ELR (cell line): Measurements from ENCODE around the gene TMEM179B.
A peak's percentile ranks its signal among the peaks of the same experiment; 100 is the strongest.
"Not testable (repeated sequence)": the region's sequence is repeated elsewhere in the genome, so short reads cannot be mapped to it uniquely, and the experiment has no call there.

Experiments used
- DNase-seq: peaks from one replicate; pipeline ENCODE4 v3.0.0-alpha.2; 2015; ENCODE audit warnings: low read depth

Gene TMEM179B, protein sequence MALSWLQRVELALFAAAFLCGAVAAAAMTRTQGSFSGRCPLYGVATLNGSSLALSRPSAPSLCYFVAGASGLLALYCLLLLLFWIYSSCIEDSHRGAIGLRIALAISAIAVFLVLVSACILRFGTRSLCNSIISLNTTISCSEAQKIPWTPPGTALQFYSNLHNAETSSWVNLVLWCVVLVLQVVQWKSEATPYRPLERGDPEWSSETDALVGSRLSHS

DNA sequence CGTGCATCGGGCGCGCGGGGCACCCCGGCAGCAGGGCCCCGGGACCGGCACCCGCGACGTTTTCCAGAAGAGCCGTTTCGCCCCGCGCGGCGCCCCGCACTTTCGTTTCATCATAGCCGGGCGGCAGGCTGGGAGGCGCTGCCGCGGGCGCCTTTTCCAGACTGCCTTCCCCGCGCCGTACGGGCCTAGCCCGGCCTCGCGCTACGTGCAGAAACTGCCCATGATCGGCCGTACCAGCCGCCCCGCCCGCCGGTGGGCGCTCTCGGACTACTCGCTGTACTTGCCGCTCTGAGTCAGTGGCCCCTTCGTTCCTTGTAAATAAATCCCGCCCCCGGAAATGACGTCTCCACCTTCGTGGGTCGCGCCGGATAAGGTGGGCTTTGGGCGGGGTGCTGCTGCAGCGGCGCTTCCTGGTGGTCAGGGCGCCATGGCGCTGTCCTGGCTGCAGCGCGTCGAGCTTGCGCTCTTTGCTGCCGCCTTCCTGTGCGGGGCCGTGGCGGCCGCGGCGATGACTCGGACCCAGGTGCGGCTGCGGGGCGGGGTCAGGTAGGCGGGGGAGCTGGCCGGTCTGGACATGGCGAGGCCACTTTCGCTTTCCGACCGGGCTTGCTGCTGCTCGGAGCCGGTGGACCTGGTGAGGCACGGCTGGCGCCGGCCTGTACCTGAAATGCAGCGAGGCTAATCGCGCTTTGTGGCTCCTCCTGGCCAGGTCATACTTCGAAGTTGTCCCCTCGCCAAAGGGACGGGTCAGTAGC, at the start of gene TMEM179B:
Gene TMEM179B, plus strand, starts transcription at position 398 of the 755 bp plus-strand sequence. Its CDS starts 30 bp downstream, at position 428.
- peak; percentile 100 for DNase-seq

DNA sequence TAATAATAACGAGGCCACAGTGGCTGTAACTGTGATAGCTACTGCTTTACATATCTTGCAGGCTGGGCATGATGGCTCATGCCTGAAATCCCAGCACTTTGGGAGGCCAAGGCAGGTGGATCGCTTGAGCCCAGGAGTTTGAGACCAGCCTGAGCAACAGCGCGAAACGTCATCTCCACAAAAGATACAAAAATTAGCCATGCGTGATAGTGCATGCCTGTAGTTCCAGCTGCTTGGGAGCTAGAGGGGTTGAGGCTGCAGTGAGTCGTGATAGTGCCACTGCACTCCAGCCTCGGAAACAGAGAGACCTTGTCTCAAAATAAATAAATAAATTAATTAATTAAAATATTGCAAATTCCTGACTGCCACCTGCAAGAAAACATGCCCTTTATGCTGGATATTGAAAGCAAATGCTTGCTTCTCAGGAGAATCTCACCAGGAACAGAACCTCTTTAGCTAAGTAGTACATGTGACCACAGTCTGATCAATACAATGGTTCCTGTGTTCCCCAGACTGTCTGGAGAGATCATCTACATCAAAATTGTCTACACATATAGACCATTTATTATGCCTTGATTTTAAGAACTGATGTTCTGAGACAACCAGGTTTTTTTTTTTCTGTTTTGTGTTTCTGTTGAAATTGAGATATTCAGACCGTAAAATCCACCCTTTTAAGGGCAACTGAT, 39.6 kb upstream of the TMEM179B start:
- DNase-seq, result no peak

DNA sequence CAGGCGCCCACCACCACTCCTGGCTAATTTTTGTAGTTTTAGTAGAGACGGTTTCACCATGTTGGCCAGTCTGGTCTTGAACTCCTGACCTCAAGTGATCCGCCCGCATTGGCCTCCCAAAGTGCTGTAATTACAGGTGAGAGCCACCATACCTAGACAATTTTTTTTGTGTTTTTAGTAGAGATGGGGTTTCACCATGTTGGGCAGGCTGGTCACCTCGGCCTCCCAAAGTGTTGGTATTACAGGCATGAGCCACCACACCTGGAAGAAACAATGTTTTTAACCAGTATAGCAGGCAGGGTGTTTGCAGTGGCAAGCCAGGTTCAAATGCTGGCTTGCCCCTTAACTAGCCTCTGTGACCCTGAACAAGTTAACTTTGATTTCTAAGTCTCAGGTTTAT, 37.3 kb upstream of the TMEM179B start:
- not testable (repeated sequence) for DNase-seq

DNA sequence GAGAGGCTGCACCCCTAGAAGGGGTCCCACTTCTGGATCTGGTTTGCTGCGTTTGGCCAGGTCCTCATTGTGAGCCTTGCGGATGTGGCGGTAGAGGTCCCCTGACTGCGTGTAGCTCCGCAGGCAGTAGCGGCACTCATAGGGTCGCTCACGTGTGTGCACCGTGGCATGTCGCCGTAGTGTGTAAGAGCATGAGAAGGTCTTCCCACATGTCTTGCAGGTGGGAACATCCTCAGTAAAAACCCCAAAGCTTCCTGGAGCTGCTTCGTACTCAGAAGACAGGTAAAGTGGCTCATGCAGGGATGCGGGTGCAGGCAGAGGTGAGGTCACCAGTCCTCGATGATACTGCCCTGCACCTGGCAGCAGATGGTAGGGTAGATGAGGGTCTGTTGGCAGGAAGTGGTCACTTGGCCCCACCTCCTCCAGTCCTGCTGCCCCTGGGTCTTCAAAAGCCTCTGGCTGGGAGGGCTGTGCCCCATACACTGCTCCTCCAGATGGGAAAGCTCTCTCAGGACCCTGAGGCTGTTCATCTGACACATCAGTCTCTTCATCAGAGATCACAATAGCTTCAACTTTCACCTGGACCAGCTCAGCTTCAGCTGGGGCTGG, 34.9 kb upstream of the TMEM179B start:
- DNase-seq, result no peak

DNA sequence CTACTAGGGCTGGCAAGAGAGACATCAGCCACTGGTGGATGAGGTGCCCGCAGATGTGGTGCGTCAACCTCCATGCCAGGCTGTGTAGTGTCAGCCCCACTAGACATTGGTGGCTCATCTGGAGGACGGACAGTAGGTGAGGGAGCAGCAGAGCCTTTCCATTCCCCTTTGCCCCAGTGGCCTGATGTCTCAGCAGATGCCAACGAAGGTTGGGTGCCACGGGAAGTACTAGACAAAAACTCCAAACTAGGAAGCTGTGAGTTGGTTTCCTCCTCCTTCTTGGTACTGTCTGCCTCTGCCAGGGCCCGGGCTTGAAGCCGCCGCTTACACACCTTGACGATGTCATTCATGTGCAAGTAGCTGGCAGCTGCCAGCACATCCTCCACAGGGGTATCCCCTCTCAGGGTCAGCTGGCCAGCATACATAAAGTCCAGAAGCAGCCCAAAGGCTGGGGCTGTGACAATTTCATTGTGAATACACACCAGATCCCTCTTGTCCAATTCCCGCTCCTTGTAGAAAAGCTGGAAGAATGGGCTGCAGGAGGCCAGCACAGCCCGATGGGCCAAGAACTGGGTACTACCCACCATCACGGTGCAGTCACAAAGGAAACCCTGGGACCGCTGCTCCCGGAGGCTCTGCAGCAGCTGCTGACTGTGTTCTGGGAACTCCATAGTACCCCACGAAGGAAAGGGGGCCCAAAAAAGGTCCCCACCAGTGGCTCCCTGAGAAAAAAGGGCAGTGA, 34.0 kb upstream of the TMEM179B start:
- DNase-seq, result no peak

DNA sequence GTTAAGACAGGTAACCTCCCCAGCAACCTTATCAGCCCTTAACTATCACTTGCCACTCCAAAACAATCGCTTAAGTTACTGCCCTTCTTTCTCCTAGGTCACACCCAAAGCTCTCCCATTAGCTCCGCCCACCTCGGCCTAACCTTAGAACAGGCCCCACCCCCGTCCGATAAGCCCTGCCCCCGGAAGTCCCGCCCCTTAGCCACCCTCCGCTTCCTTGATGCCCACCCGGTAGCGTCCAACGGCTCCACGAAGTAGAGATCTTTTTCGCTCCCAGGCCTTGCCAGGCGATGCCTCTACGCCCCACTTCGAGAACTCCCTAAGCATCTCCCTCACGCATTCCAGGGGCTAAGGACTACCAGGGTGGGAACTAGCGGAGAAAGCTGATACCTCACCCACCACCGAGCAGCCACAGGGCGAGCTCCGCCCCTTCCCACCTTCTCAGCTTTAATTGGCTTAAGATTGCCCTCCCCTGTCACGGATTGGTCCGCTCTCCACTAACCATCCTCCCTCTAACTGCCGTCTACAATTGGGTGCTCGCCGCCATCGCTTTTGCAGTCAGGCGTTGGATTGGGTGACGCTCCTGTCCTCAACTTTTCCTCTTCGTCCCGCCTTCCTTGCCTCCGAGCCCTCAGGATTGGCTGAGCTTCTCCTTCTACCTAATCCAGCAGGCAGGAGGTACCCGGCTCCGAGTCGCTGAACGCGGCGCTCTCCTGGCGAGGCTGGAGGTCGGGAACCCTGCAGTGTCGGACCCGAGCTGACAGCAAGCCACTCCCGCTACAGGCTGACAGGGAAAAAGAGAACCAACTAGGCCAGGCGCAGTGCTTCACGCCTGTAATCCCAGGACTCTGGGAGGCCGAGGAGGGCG, 33.2 kb upstream of the TMEM179B start, which contains the start of gene ZBTB3:
Gene ZBTB3, minus strand, starts transcription at position 425 of the 868 bp plus-strand sequence. CDS start 496 bp downstream, outside the sequence.
- peak; percentile 99 for DNase-seq

DNA sequence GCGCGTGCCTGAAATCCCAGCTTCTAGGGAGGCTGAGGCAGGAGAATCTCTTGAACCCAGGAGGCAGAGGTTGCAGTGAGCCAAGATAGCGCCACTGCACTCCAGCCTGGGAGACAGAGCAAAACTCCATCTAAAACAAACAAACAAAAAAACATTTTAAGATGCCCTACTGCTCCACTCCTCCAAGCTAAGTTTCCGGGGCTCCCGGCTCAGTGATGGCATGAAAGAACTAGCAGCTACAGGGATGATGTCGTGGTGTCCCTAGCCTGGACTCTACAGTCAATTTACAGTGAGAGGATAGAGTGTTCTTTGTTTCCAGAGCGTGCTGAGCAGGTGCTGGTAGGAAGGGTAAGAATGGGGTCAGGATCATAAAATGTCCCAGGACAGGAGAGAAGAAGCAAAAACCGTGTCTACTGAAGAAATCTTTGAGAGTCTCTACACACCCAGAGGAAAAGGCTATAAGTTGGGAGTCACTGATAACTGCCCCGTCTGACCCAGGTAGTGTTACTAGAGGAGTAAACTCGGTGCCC, 32.1 kb upstream of the TMEM179B start:
- no peak for DNase-seq

DNA sequence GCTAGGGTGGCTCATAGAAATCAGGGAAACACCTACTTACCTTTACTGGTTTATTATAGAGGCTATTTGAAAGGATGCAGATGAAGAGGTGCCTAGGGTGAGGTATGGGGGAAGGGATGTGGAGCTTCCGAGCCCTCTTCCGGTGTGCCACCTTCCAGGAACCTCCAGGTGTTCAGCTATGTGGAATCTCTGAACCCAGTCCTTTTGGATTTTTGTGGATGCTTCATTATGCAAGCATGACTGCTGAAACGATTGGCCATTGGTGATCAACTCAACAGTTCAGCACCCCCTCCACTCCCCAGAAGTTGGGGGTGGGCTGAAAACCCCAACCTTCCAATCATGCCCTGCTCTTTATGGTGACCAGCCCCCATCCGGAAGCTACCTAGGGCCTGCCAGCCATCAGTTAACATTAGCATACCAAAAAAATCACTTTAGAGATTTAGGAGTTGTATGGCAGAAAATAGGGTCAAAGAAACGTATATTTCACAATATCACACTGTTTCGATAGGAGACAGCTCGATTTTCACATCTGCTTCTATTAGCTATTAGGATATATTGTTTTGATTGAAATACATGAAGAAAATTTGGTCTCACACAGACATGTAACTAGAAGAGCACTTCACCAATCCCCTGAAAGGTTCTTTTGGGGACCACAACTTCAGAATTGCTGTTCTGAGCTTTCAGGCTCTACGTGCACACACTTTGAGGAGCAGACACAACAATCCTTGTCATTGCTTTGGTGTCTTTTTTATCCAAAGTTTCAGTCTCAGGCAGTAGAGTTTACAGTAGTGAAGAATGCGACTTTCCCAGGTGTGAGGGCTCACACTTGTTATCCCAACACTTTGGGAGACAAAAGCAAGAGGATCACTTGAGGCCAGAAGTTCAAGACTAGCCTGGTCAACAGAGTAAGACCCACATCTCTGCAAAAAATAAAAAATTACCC, 29.1 kb upstream of the TMEM179B start:
- DNase-seq, result no peak

DNA sequence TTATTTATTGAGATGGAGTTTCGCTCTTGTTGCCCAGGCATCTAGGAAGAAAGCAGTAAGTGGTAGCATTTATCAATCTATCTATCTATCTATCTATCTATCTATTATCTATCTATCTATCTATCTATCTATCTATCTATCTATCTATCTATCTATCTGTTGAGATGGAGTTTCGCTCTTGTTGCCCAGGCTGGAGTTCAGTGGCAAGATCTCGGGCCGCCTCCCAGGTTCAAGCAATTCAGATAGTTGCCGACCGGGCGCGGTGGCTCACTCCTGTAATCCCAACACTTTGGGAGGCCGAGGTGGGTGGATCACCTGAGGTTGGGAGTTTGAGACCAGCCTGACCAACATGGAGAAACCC, 26.4 kb upstream of the TMEM179B start:
- not testable (repeated sequence) for DNase-seq

DNA sequence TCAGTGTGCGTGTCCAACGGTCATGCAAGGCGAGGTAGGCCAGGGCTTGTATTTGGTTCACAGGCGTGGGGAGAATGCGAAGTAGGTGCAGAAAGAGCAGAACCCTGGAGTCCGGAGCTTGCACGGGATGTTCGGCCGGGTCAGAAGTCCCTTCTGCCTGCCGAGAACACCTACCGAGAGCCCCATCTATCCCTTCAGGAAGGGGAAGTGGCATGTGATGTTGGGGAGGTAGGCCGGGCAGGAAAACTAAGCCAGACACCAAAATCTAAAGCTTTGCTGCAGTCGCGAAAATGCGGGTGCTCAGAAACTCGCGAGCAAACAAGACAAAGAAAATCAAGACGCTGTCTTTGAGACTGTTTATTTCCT, 16.4 kb upstream of the TMEM179B start:
- no peak for DNase-seq

DNA sequence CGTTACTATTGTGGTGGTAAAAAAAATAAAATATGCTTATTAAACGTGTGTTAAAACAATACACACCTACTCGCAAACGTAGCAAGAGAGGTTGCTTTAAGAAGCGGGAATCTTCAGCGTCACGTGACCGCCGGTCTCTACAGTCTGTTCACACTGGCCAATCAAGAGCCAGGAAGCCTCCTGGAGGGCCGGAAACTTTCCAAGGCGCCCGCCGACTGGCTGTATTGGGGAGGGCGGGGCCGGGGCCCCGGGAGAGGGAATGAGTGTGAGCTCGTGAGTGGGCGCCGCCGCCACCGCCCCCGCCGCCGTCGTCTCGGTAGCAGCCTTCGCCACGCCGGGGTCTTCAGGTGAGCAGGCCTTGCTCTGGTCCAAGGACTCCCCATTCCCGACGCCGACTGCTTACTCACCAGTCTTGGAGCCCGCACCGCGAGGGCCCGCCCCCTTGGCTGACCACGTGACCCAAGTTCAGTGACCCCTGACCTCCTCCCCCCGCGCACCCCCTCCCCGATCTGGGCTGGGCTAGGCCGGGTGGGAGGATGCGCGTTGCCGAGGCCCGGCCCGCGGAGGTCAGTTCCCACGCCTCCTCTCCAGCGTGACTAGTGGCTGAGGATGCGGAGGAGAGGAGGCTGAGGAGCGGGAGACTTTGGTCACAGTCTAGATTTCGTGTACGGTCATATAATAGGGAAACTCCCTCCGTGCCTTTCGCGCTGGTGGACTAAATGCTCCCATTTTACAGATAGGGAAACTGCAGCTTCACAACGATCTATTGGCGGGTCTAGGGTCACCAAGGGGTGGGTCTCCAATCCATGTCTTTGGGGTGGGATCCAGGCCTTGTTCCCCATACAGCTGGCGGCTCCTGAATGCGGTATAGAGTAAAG, 15.8 kb upstream of the TMEM179B start, which contains the start of gene TAF6L:
Gene TAF6L, plus strand, starts transcription at position 253 of the 878 bp plus-strand sequence. CDS start 4,388 bp downstream, outside the sequence.
- peak; percentile 97 for DNase-seq

DNA sequence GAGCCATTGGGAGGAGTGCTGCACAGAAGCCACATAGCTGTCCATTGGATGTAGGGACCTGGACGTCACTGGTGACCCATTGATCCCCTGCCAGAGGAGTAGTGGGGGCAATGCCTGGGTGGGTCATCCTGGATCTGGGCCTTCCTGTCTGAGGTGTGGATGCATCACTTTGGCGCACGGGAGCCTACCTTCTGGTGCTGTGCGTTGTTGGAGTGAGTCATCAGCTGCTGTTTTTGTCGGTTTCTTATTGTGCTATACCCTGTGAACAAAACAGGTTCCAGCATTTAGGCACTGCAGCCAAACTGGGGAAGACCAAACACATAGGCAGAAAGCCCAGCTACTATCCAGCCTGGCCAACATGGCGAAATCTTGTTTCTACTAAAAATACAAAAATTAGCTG, 12.8 kb upstream of the TMEM179B start:
- DNase-seq, result no peak

DNA sequence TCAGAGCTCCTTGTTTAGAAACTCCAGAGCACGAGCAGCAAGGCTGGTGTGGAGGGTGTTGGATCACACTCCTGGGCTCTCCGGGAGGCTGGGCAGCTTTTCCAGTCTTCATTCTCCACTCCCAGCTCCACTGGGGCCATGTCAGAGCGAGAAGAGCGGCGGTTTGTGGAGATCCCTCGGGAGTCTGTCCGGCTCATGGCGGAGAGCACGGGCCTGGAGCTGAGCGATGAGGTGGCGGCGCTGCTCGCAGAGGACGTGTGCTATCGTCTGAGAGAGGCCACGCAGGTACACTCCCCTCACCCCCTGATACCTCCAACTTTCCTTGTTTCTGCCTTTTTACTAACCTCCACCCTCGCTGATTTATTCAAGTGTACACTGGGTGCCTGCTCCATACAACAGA, 11.6 kb upstream of the TMEM179B start:
- no peak for DNase-seq

DNA sequence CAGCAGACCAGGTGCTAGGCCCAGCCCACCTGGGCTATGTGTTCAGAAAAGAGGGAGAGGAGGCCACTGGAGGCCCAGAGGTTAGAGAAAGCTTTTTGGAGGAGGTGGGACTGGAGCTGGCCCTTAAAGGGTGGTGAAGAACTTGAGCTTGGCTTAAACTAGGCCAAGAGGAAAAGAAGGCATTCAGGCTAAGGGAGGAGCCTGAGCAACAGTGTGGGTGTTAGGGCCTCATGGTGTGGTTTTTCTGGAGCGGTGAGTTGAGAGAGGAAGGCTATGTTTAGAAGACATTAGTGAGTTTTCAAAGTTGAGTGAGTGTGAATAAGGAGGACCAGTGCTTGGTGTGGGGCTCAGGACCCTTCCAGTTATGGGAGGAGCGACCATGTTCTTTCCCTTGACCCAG, 9.8 kb upstream of the TMEM179B start:
- DNase-seq, result no peak

DNA sequence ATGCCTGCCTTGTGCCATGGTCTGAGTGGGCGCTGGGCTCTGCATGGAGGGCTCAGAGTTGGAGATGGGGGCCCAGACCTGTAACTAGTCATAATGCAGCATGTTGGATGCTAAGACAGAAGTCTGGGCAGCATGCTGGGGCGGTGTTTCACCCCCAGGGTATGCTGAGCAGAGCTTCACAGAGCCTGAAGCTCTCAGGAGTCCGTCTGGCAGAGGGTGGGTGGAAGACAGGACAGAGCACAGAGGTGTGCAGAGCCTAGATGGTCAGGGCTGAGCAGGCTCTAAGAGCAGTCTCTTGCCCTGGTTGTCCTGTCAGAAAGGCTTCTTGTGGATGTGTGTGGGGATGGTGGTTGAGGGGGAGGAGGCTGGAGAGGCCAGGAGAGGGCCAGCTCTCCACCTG, 8.8 kb upstream of the TMEM179B start:
- DNase-seq, result no peak

DNA sequence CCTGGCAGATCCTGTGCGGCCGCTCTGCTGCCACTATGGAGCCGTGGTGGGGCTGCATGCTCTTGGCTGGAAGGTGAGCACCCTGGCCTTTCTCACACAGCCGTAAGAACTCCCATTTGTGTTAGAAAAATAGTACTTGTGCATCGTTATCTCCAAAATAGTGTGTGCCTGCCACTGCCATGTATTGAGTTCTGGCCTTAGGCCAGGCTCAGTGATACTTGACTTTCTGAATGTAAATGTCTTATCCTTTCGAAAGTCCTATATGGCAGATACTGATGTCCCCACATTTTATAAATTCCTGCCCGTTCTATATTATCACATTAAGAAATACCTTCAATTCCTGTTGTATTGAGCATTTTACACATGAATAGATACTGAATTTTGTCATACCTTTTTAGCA, 4.4 kb upstream of the TMEM179B start:
- DNase-seq, result no peak

DNA sequence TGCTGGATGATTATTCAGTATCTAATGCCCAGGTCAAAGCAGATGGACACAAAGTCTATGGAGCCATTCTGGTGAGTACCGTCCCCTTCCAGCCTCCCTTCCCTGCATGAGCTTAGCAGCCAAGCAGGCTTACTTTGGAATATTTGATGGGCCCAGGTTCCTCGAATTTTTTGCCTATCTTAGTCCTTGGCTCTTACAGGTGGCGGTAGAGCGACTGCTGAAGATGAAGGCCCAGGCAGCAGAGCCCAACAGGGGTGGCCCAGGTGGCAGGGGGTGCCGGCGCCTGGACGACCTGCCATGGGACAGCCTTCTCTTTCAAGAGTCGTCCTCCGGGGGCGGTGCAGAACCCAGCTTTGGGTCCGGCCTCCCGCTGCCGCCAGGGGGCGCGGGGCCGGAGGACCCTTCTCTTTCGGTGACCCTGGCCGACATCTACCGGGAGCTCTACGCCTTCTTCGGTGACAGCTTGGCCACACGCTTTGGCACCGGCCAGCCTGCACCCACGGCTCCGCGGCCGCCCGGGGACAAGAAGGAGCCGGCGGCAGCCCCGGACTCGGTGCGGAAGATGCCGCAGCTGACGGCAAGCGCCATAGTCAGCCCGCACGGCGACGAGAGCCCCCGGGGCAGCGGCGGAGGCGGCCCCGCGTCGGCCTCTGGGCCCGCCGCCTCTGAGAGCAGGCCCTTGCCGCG, 741 bp upstream of the TMEM179B start:
- peak; percentile 89 for DNase-seq

DNA sequence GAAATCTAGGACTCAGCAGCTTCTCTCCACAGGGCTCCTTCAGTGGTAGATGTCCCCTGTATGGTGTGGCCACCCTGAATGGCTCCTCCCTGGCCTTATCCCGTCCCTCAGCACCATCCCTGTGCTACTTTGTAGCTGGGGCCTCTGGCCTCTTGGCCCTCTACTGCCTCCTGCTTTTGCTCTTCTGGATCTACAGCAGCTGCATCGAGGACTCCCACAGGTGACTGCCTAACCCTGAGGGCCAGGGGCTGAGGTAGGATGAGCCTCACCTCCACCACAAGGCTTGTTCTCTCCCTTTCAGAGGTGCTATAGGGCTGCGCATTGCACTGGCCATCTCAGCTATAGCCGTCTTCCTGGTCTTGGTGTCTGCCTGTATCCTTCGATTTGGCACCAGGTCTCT, 1.8 kb downstream of the TMEM179B start:
- DNase-seq, result no peak
